Measurements from ENCODE around the gene SAMD4A. TPM values are rescaled to one million over a fixed set of nuclear protein-coding genes. Genes with fewer than 3 reads are reported as not detected.

The SAMD4A gene
- total RNA-seq, 1 donor from 2014 or later = 30.6 TPM

DNA sequence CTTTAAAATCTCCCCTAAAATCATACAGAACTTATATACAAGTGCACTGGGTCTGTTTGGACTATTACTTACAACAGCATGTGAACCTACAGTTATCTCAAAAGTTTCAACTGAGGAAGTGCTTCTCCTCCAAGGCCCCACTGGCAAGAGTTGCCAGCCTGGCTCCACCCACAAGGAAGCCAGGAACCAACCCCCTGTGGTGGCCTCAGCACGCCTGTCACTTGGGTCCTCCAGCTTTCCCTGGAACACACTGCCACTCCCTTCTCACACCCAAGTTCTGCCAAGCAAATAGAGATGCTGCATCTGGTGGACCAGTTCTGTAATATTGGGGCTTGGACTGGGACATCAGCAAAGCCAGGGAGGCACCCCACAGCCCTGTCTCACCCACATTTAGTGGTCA lies 220.3 kb downstream of the SAMD4A start:
- Histone ChIP-seq H3K4me3 (no peak overlapping the region), H3K4me1 (peaks cover 7% of the 10 kb centered on the region), H3K9me3 (no peaks in the 10 kb centered on the region), H3K27ac (no peak overlapping the region), H3K27me3 (ENCODE audit: low read depth) (no peaks in the 10 kb centered on the region), H3K36me3 (peaks cover 55% of the 10 kb centered on the region)
- intact Hi-C loops (cut with DNase I) = no loop called here
- no peak for ATAC-seq
- DNase-seq = no peak
- TF ChIP-seq, protein P1, sequence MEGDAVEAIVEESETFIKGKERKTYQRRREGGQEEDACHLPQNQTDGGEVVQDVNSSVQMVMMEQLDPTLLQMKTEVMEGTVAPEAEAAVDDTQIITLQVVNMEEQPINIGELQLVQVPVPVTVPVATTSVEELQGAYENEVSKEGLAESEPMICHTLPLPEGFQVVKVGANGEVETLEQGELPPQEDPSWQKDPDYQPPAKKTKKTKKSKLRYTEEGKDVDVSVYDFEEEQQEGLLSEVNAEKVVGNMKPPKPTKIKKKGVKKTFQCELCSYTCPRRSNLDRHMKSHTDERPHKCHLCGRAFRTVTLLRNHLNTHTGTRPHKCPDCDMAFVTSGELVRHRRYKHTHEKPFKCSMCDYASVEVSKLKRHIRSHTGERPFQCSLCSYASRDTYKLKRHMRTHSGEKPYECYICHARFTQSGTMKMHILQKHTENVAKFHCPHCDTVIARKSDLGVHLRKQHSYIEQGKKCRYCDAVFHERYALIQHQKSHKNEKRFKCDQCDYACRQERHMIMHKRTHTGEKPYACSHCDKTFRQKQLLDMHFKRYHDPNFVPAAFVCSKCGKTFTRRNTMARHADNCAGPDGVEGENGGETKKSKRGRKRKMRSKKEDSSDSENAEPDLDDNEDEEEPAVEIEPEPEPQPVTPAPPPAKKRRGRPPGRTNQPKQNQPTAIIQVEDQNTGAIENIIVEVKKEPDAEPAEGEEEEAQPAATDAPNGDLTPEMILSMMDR (IDR thresholded peaks at IDR 0.05) = no peak

DNA sequence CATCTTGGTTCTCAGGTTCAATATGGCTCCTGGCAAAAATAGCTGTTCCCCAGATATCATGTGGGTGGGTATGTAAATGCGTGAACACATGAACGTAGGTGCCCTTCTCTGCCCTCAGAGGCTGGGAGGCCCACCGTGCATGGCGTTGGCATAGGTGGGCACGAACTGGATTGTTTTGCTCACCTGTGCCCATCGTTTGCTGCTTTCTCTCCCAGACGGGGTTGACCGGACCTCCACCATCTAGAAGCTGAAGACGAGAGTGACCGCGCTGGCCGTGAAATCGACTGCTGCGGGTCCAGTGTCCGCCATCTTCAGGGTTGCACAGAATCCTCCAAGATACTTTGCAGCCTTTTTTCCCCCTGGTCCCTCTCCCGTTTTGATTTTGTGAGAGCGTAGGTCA lies 221.8 kb downstream of the SAMD4A start:
- TF ChIP-seq, protein P1 (IDR thresholded peaks at IDR 0.05) = no peak
- no peak overlapping the region for H3K27ac ChIP-seq
- DNase-seq (no peak), ATAC-seq (no peak)
- peaks cover 47% of the 10 kb centered on the region for H3K36me3 ChIP-seq
- H3K27me3 ChIP-seq (ENCODE audit: low read depth) = no peaks in the 10 kb centered on the region
- H3K9me3 ChIP-seq = no peaks in the 10 kb centered on the region
- peaks cover 2% of the 10 kb centered on the region for H3K4me1 ChIP-seq
- no peak overlapping the region for H3K4me3 ChIP-seq
- intact Hi-C loops (cut with DNase I) = no loop called here

DNA sequence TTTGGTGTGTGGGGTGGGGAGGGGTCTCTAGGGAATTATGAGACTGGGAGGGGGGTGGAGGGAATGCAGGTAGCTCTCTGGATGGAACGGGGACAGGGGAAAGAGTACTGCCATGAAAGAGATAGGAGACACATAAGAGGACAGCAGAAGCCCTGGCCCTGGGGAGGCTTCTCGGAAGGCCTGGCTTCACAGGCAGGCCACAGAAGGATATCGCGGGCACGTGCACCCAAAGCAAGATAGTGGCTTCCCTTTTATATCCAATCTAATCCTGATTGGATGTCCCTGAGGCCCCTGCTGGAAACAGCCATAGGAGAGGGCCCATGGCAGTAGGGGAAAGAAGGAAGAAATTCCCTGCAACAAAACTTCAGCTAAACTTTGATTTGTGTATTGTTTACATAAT lies 222.2 kb downstream of the SAMD4A start:
- H3K4me3 ChIP-seq = no peak overlapping the region
- no peak for ATAC-seq
- H3K4me1 ChIP-seq = no peaks in the 10 kb centered on the region
- no peaks in the 10 kb centered on the region for H3K27me3 ChIP-seq (ENCODE audit: low read depth)
- no peaks in the 10 kb centered on the region for H3K9me3 ChIP-seq
- DNase-seq = no peak
- no peak overlapping the region for H3K27ac ChIP-seq
- intact Hi-C loops (cut with DNase I) = no loop called here
- peaks cover 45% of the 10 kb centered on the region for H3K36me3 ChIP-seq
- TF ChIP-seq, protein P1 (IDR thresholded peaks at IDR 0.05) = no peak

DNA sequence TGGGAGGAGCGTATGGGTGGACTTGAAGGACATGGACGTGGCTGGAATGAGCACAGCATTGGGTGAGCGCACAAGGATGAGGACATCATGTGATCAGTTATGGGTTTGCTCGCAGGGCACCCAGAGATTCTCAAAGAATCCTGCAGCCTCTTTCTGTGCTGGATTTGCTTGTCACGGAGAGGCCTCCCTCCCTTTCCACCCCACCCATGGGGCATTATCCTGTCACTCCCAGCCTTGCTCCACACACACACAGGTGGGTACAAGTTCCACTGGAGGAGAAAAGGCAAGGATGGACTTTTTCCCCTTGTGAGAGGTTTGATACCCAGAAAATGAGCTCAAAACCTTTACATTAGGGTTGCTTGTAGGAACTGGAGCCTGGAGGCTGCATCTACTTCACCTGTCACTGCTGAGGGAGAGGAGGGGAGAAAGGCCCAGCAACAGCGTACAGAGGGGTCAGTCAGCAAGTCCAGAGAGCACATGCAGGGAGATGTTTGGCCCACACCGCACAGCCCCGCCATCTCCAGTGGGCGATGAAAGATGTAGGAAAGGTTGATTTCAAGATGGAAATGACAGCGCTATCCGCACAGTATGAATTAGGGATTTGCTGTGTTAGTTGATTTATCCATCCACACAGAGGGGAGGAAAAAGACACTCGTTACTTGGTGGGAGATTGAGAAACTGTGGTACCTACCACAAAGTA lies 223.0 kb downstream of the SAMD4A start:
- Histone ChIP-seq H3K27me3 (ENCODE audit: low read depth) (no peaks in the 10 kb centered on the region), H3K27ac (no peak overlapping the region), H3K36me3 (peaks cover 39% of the 10 kb centered on the region), H3K9me3 (peaks cover 3% of the 10 kb centered on the region), H3K4me1 (no peaks in the 10 kb centered on the region), H3K4me3 (no peak overlapping the region)
- TF ChIP-seq, protein P1 (IDR thresholded peaks at IDR 0.05) = no peak
- DNase-seq (no peak), ATAC-seq (no peak)
- intact Hi-C loops (cut with DNase I) = no loop called here

DNA sequence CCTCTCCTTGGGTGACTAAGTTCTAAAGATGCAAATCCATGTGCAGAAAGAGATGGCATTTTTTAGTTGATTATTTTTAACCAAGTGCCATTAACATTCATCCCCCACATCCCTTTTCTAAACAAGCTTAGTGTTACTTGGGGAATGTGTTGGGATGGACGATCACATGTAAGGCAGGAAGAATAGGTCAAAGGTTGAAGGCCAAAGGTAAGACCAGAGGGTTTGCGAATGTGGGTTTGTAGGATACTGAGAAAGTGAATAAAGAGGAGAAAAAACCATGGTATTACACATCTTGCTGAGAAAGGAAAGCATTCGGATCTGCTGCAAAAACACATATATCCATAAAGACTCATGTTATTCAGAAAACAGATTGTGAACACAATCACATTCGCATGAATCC lies 224.1 kb downstream of the SAMD4A start:
- Histone ChIP-seq H3K27me3 (ENCODE audit: low read depth) (no peaks in the 10 kb centered on the region), H3K27ac (no peak overlapping the region)
- no peak for ATAC-seq

More for the DNA sequence above, 224.1 kb downstream of the SAMD4A start:
- Histone ChIP-seq H3K4me1 (no peaks in the 10 kb centered on the region), H3K4me3 (no peak overlapping the region), H3K36me3 (peaks cover 29% of the 10 kb centered on the region), H3K9me3 (peaks cover 5% of the 10 kb centered on the region)
- TF ChIP-seq, protein P1 (IDR thresholded peaks at IDR 0.05) = no peak
- intact Hi-C loops (cut with DNase I) = no loop called here
- DNase-seq = no peak

All from lower lobe of right lung (tissue), 2 donors.